Spleen (tissue), 11 donors: ENCODE data around the gene COL23A1. TPM values are rescaled to one million over a fixed set of nuclear protein-coding genes. Genes with fewer than 3 reads are reported as not detected.

Experiments
- DNase-seq: peaks from one replicate; pipeline ENCODE4 v3.0.0-alpha.2; 2020
- H3K27ac ChIP-seq, 8 donors: fragments of 200-600 bp; sonication (generic) in 7 of 8; 1 replicate in 4 of 8; 2 replicates in 4 of 8; pipeline versions ENCODE4 v1.5.0 to v1.8.0; 2016 to 2021; ENCODE audit warnings: inconsistent platforms in 4 of 8, mild to moderate bottlenecking in 4 of 8, moderate library complexity in 1 of 8
- H3K27me3 ChIP-seq, 7 donors: fragments of 200-600 bp; sonication (generic) in 6 of 7; replicated peaks in 1 of 7; 1 replicate in 4 of 7; 2 replicates in 3 of 7; pipeline versions ENCODE4 v1.5.0 to v1.8.0; 2016 to 2021; ENCODE audit warnings: inconsistent platforms in 3 of 7, mild to moderate bottlenecking in 1 of 7
- H3K36me3 ChIP-seq, 6 donors: fragments of 200-600 bp; sonication (generic) in 5 of 6; 1 replicate in 4 of 6; 2 replicates in 2 of 6; pipeline versions ENCODE4 v1.5.0 to v1.8.0; 2016 to 2021; ENCODE audit warnings: inconsistent platforms in 2 of 6
- H3K4me1 ChIP-seq, 6 donors: fragments of 200-600 bp; sonication (generic) in 5 of 6; 1 replicate in 3 of 6; 2 replicates in 3 of 6; pipeline versions ENCODE4 v1.5.0 to v1.8.0; 2016 to 2021; ENCODE audit warnings: inconsistent platforms in 3 of 6
- H3K4me3 ChIP-seq, 8 donors: fragments of 200-600 bp; sonication (generic) in 7 of 8; 1 replicate in 4 of 8; 2 replicates in 4 of 8; pipeline versions ENCODE4 v1.5.0 to v1.8.0; 2016 to 2021; ENCODE audit warnings: inconsistent platforms in 4 of 8, mild to moderate bottlenecking in 4 of 8, moderate library complexity in 2 of 8
- H3K9me3 ChIP-seq, 8 donors: fragments of 200-600 bp; sonication (generic) in 7 of 8; 1 replicate in 4 of 8; 2 replicates in 4 of 8; pipeline versions ENCODE4 v1.5.0 to v1.8.0; 2016 to 2021; ENCODE audit warnings: inconsistent platforms in 4 of 8
- CTCF ChIP-seq, 11 experiments: fragments of 200-600 bp in 7 of 11; fragments of 450-650 bp in 4 of 11; sonication (generic) in 4 of 11; IDR thresholded peaks in 8 of 11; conservative IDR thresholded peaks in 3 of 11; 1 replicate in 7 of 11; 2 replicates in 4 of 11; pipeline versions ENCODE4 v1.4.0 to v1.8.0; 2016 to 2021; ENCODE audit warnings: antibody characterized with exemption in 11 of 11, inconsistent platforms in 4 of 11, mild to moderate bottlenecking in 1 of 11
- POLR2A ChIP-seq, 3 donors: fragments of 450-650 bp; IDR thresholded peaks; one replicate each; pipeline ENCODE4 v1.5.1; 2017; ENCODE audit warnings: antibody characterized with exemption in 3 of 3, mild to moderate bottlenecking in 1 of 3
- POLR2AphosphoS5 ChIP-seq, 3 donors: sonication (generic); formaldehyde crosslinking; IDR thresholded peaks; one replicate each; pipeline ENCODE4 v1.5.1; 2017; ENCODE audit warnings: antibody characterized with exemption in 3 of 3
- WGBS, 5 donors: extraction: QIAGEN DNeasy Blood & Tissue Kit in 3 of 5; methylation state at CpG; one replicate each; pipeline versions ENCODE4 v1.1.5 to v1.1.7; 2013 to 2018; 5-methylcytosine and 5-hydroxymethylcytosine counted together
- intact Hi-C: fragments of 100-400 bp; cut with DNase I; formaldehyde crosslinking; loops from one replicate; pipeline ENCODE4 v1.15.0; 2023; ENCODE audit warnings: low total_unique reads
- polyA plus RNA-seq, 3 donors: library from polyadenylated mRNA; stranded (reverse); fragments of 200-250 nt; gene quantifications; one replicate each; pipeline ENCODE4 v1.2.1, GENCODE V29; 2013
- total RNA-seq, 7 donors: library from RNA; depleted of rRNA in 3 of 7; stranded (reverse); fragments of >200 nt in 3 of 7; fragmentation: NEBNext Ultra II Directional in 4 of 7; extraction: Animal tissue kit (Norgen Biotek cat#: 25700) in 4 of 7; gene quantifications; one replicate each; pipeline versions ENCODE4 v1.1.0 to v1.2.1, GENCODE V29; 2016 to 2021
- donor health status: healthy with polysubstance abuse.
- donor health status: DM: no; HTN: no; CAD: no; lungs with moderate emphysema.
- donor health status: DM: no; HTN: no; CAD: no.
- donor health status: Bipolar disorder and iron deficiency.
- donor health status: healthy.
- donor health status: DM: no; HTN: no; CAD: no.
- donor health status: DM: yes; HTN: yes; CAD: no.

The COL23A1 gene
- total and polyA plus RNA-seq, 10 donors: 0.63 to 3.8 (median 1.9) TPM

- intact Hi-C loops: no loop called here
- peak overlapping the region in 4 of 8 donors; percentile 4 to 63 (median 28) for H3K27ac ChIP-seq
Measured at GRCh38 chr5:178221282-178221681, 368.9 kb downstream of the COL23A1 start.

GRCh38 chr5:178218827-178219226 lies 371.4 kb downstream of the COL23A1 start:
- no peaks in the 10 kb centered on the region for H3K27me3 ChIP-seq
- no peak for TF ChIP-seq CTCF (IDR thresholded peaks at IDR 0.05 in 8 of 11, conservative IDR thresholded peaks at IDR 0.05 in 3 of 11)
- H3K36me3 ChIP-seq: peaks cover 0 to 100% (median 67%) of the 10 kb centered on the region in 6 donors
- H3K4me3 ChIP-seq: no peak overlapping the region
- H3K9me3 ChIP-seq: no peaks in the 10 kb centered on the region
- intact Hi-C loops: no loop called here
- no peak overlapping the region for H3K27ac ChIP-seq
- WGBS, 5 donors: 85 to 93% (median 89%) methylated on average over 3 of the region's 3 CpGs
- no peak for DNase-seq
- H3K4me1 ChIP-seq: peaks cover 0 to 64% (median 27%) of the 10 kb centered on the region in 6 donors

More at GRCh38 chr5:178221282-178221681, 368.9 kb downstream of the COL23A1 start:
- WGBS, 5 donors: 43 to 67% (median 59%) methylated on average over 3 of the region's 3 CpGs
- H3K4me3 ChIP-seq: no peak overlapping the region
- no peak for DNase-seq
- no peaks in the 10 kb centered on the region for H3K9me3 ChIP-seq
- H3K27me3 ChIP-seq: no peaks in the 10 kb centered on the region
- H3K36me3 ChIP-seq: peaks cover 0 to 100% (median 61%) of the 10 kb centered on the region in 6 donors
- H3K4me1 ChIP-seq: peaks cover 0 to 43% (median 10%) of the 10 kb centered on the region in 6 donors
- no peak for TF ChIP-seq POLR2A (IDR thresholded peaks at IDR 0.05)
- peak in 2 of 3 donors; percentile 6 to 53 for TF ChIP-seq POLR2AphosphoS5 (IDR thresholded peaks at IDR 0.05)

- no peaks in the 10 kb centered on the region for H3K27me3 ChIP-seq
- no peak overlapping the region for H3K27ac ChIP-seq
- H3K9me3 ChIP-seq: no peaks in the 10 kb centered on the region
- TF ChIP-seq POLR2A (IDR thresholded peaks at IDR 0.05) (no peak), POLR2AphosphoS5 (IDR thresholded peaks at IDR 0.05) (no peak), CTCF (IDR thresholded peaks at IDR 0.05 in 8 of 11, conservative IDR thresholded peaks at IDR 0.05 in 3 of 11) (no peak)
- no peak for DNase-seq
- H3K4me1 ChIP-seq: peaks cover 0 to 67% (median 28%) of the 10 kb centered on the region in 6 donors
- no peak overlapping the region for H3K4me3 ChIP-seq
- intact Hi-C loops: no loop called here
- peaks cover 0 to 100% (median 69%) of the 10 kb centered on the region in 6 donors for H3K36me3 ChIP-seq
- 78 to 95% (median 83%) methylated on average over 5 of the region's 5 CpGs for WGBS, 5 donors
Measured at GRCh38 chr5:178218237-178218776, 371.9 kb downstream of the COL23A1 start.

GRCh38 chr5:178216779-178217178 lies 373.4 kb downstream of the COL23A1 start:
- Histone ChIP-seq H3K36me3 (peaks cover 0 to 100% (median 69%) of the 10 kb centered on the region in 6 donors), H3K27me3 (no peaks in the 10 kb centered on the region), H3K27ac (peak overlapping the region in 7 of 8 donors; percentile 24 to 82 (median 65)), H3K4me3 (no peak overlapping the region), H3K4me1 (peaks cover 0 to 72% (median 34%) of the 10 kb centered on the region in 6 donors), H3K9me3 (no peaks in the 10 kb centered on the region)
- WGBS, 5 donors: 75 to 96% (median 83%) methylated on average over 3 of the region's 3 CpGs
- no peak for DNase-seq
- TF ChIP-seq CTCF (IDR thresholded peaks at IDR 0.05 in 8 of 11, conservative IDR thresholded peaks at IDR 0.05 in 3 of 11): no peak
- TF ChIP-seq POLR2A (IDR thresholded peaks at IDR 0.05): no peak
- intact Hi-C loops: no loop called here
